Urothelium cell line (cell line): ENCODE results near the gene RASA1.

Experiments
- DNase-seq: peaks from one replicate; pipeline ENCODE4 v3.0.0; 2011; ENCODE audit warnings: low spot score, mixed read lengths
- FAIRE-seq: peaks from 2 replicates; lab custom pipeline; 2011; peaks lifted over from hg19 to GRCh38; lab: Jason Lieb, UNC

The RASA1 gene

GRCh38 chr5:87438231-87438630, 170.5 kb downstream of the RASA1 start:
- DNase-seq: no peak
- no peak for FAIRE-seq
